PC-9 (cell line): ENCODE data around the gene ZSCAN16.

Experiments
- CTCF ChIP-seq: fragments of 200-600 bp; sonication (generic); conservative IDR thresholded peaks from 2 replicates; pipeline ENCODE4 v1.6.1; 2017; ENCODE audit warnings: mixed run types, antibody characterized with exemption, mild to moderate bottlenecking, moderate library complexity
- EZH2 ChIP-seq: fragments of 200-600 bp; sonication (generic); IDR thresholded peaks from 2 replicates; pipeline ENCODE4 v1.8.0; 2017; ENCODE audit warnings: antibody characterized with exemption, low read depth

DNA sequence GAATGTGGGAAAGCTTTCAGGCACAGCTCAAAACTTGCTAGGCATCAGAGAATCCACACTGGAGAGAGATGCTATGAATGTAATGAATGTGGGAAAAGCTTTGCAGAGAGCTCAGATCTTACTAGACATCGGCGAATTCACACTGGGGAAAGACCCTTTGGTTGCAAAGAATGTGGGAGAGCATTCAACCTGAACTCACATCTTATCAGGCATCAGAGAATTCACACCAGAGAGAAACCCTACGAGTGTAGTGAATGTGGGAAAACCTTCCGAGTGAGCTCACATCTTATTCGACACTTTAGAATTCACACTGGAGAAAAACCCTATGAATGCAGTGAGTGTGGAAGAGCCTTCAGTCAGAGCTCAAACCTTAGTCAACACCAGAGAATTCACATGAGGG is 35.4 kb upstream of the ZSCAN16 start:
- no peak for TF ChIP-seq CTCF
- TF ChIP-seq EZH2, result no peak
